ENCODE data around the gene GDI2.

Gene GDI2

GRCh38 chr10:5723692-5724091, 89.5 kb downstream of the GDI2 start:
- no peak overlapping the region for H3K9ac ChIP-seq (ENCODE audit: low read length in 2 of 2)
- no peak overlapping the region for H3K27ac ChIP-seq (ENCODE audit: low read length)
- no peaks in the 10 kb centered on the region for H3K27me3 ChIP-seq (ENCODE audit: control insufficient read depth in 1 of 2, insufficient read depth in 2 of 2, low read length in 2 of 2)
- no peaks in the 10 kb centered on the region for H3K4me1 ChIP-seq (ENCODE audit: control insufficient read depth, insufficient read depth, low read length)
- no peaks in the 10 kb centered on the region for H3K9me3 ChIP-seq (ENCODE audit: control insufficient read depth in 2 of 2, low read length in 2 of 2)
- peaks cover 9 to 13% of the 10 kb centered on the region in 2 donors for H3K36me3 ChIP-seq (ENCODE audit: control insufficient read depth in 2 of 2, insufficient read depth in 2 of 2, low read length in 2 of 2)
- no peak overlapping the region for H3K4me3 ChIP-seq (ENCODE audit: low read length in 2 of 2)

- Histone ChIP-seq H3K4me1 (ENCODE audit: control insufficient read depth, insufficient read depth, low read length) (no peaks in the 10 kb centered on the region), H3K9me3 (ENCODE audit: control insufficient read depth in 2 of 2, low read length in 2 of 2) (no peaks in the 10 kb centered on the region), H3K36me3 (ENCODE audit: control insufficient read depth in 2 of 2, insufficient read depth in 2 of 2, low read length in 2 of 2) (peaks cover 4 to 6% of the 10 kb centered on the region in 2 donors), H3K27ac (ENCODE audit: low read length) (no peak overlapping the region), H3K27me3 (ENCODE audit: control insufficient read depth in 1 of 2, insufficient read depth in 2 of 2, low read length in 2 of 2) (no peaks in the 10 kb centered on the region), H3K9ac (ENCODE audit: low read length in 2 of 2) (no peak overlapping the region), H3K4me3 (ENCODE audit: low read length in 2 of 2) (no peak overlapping the region)
Measured at GRCh38 chr10:5720182-5720581, 93.1 kb downstream of the GDI2 start.

GRCh38 chr10:5719546-5719945, 93.7 kb downstream of the GDI2 start:
- H3K36me3 ChIP-seq (ENCODE audit: control insufficient read depth in 2 of 2, insufficient read depth in 2 of 2, low read length in 2 of 2) = peaks cover 4 to 6% of the 10 kb centered on the region in 2 donors
- no peaks in the 10 kb centered on the region for H3K9me3 ChIP-seq (ENCODE audit: control insufficient read depth in 2 of 2, low read length in 2 of 2)
- H3K9ac ChIP-seq (ENCODE audit: low read length in 2 of 2) = no peak overlapping the region
- no peaks in the 10 kb centered on the region for H3K4me1 ChIP-seq (ENCODE audit: control insufficient read depth, insufficient read depth, low read length)
- no peaks in the 10 kb centered on the region for H3K27me3 ChIP-seq (ENCODE audit: control insufficient read depth in 1 of 2, insufficient read depth in 2 of 2, low read length in 2 of 2)
- H3K27ac ChIP-seq (ENCODE audit: low read length) = no peak overlapping the region
- H3K4me3 ChIP-seq (ENCODE audit: low read length in 2 of 2) = no peak overlapping the region
